K562 (cell line): ENCODE results near the gene MAP3K7. TPM values are rescaled to one million over a fixed set of nuclear protein-coding genes. Genes with fewer than 3 reads are reported as not detected.

Experiments
- CEBPB ChIP-seq: fragments of 450-650 bp; IDR thresholded peaks from 2 replicates; pipeline ENCODE4 v1.6.1; 2016; ENCODE audit warnings: missing genetic modification characterization, missing compliant biosample characterization
- DDX20 ChIP-seq: fragments of 450-650 bp; IDR thresholded peaks from 2 replicates; pipeline ENCODE4 v1.6.1; 2016; ENCODE audit warnings: missing genetic modification characterization, low read depth, mild to moderate bottlenecking, missing compliant biosample characterization, moderate library complexity
- GATA2 ChIP-seq: sonication (generic); formaldehyde crosslinking; IDR thresholded peaks from 2 replicates; pipeline ENCODE4 v1.4.0; 2020; ENCODE audit warnings: mild to moderate bottlenecking, missing genetic modification reagents
- GTF3C2 ChIP-seq: IDR thresholded peaks from 3 replicates; pipeline ENCODE4 v1.6.1; 2011; ENCODE audit warnings: borderline replicate concordance, mild to moderate bottlenecking, moderate library complexity; ENCODE audit not compliant: insufficient read length; ENCODE audit errors: extremely low read depth
- HNRNPK ChIP-seq: fragments of 200-400 bp; formaldehyde crosslinking; IDR thresholded peaks from one replicate; pipeline ENCODE4 v1.6.1; 2018; ENCODE audit warnings: mild to moderate bottlenecking, low read depth, low read length; ENCODE audit not compliant: poor library complexity, severe bottlenecking
- HNRNPLL ChIP-seq: fragments of 200-400 bp; formaldehyde crosslinking; IDR thresholded peaks from 2 replicates; pipeline ENCODE4 v1.6.1; 2017; ENCODE audit warnings: low read length, low read depth, mild to moderate bottlenecking; ENCODE audit not compliant: poor library complexity, severe bottlenecking
- KDM5B ChIP-seq: fragments of 200-600 bp; sonication (generic); IDR thresholded peaks from 2 replicates; pipeline ENCODE4 v1.6.1; 2012; ENCODE audit warnings: low read depth, mild to moderate bottlenecking, moderate library complexity, low read length, control low read depth, inconsistent platforms; ENCODE audit not compliant: insufficient replicate concordance
- KLF16 ChIP-seq: IDR thresholded peaks from 2 replicates; pipeline ENCODE4 v1.6.1; 2016; ENCODE audit warnings: antibody characterized with exemption
- MTA2 ChIP-seq: fragments of 450-650 bp; IDR thresholded peaks from 2 replicates; pipeline ENCODE4 v1.6.1; 2016; ENCODE audit warnings: low read depth
- NCOR1 ChIP-seq: fragments of 450-650 bp; IDR thresholded peaks from 2 replicates; pipeline ENCODE4 v1.6.1; 2016; ENCODE audit warnings: mild to moderate bottlenecking, moderate library complexity
- NR2C1 ChIP-seq, 2 experiments: fragments of 450-650 bp; IDR thresholded peaks; 2 replicates each; pipeline ENCODE4 v1.6.1; 2017; ENCODE audit warnings: mild to moderate bottlenecking in 2 of 2, antibody characterized with exemption in 1 of 2, inconsistent platforms in 1 of 2, missing compliant biosample characterization in 1 of 2, missing genetic modification characterization in 1 of 2
- RCOR1 ChIP-seq, 2 experiments: IDR thresholded peaks; 2 replicates each; pipeline ENCODE4 v1.6.1; 2012; ENCODE audit warnings: low read depth in 2 of 2, low read length in 2 of 2, borderline replicate concordance in 1 of 2, improper control_type of control experiment in 1 of 2
- SMAD4 ChIP-seq: fragments of 250-450 bp; sonication (Bioruptor Pico); conservative IDR thresholded peaks from 2 replicates; pipeline ENCODE4 v1.8.0; 2021; ENCODE audit warnings: inconsistent platforms, mild to moderate bottlenecking, moderate library complexity
- SMARCC2 ChIP-seq: fragments of 450-650 bp; IDR thresholded peaks from 2 replicates; pipeline ENCODE4 v1.6.1; 2017; ENCODE audit warnings: antibody characterized with exemption, moderate library complexity, mild to moderate bottlenecking, low read depth
- SP1 ChIP-seq: sonication (generic); formaldehyde crosslinking; IDR thresholded peaks from 2 replicates; pipeline ENCODE4 v1.8.1; 2022; ENCODE audit warnings: mild to moderate bottlenecking, missing genetic modification reagents
- STAT5B ChIP-seq: fragments of 250-450 bp; sonication (Bioruptor Pico); IDR thresholded peaks from 2 replicates; pipeline ENCODE4 v1.8.0; 2021; ENCODE audit warnings: mild to moderate bottlenecking, inconsistent platforms
- TAL1 ChIP-seq: fragments of 450-650 bp; IDR thresholded peaks from 2 replicates; pipeline ENCODE4 v1.6.1; 2016; ENCODE audit warnings: mild to moderate bottlenecking
- TBL1XR1 ChIP-seq, 2 experiments: IDR thresholded peaks; 2 replicates each; pipeline ENCODE4 v1.6.1; 2012; ENCODE audit warnings: improper control_type of control experiment in 2 of 2, low read length in 2 of 2, mild to moderate bottlenecking in 1 of 2
- TEAD1 ChIP-seq, 2 experiments: fragments of 450-650 bp in 1 of 2; sonication (generic) in 1 of 2; formaldehyde crosslinking; IDR thresholded peaks; 2 replicates each; pipeline versions ENCODE4 v1.4.0 to v1.8.0; 2020 to 2022; ENCODE audit warnings: mild to moderate bottlenecking in 2 of 2, missing genetic modification reagents in 1 of 2
- TRIM24 ChIP-seq, 2 experiments: fragments of 450-650 bp; IDR thresholded peaks; 2 replicates each; pipeline ENCODE4 v1.6.1; 2016
- UBTF ChIP-seq, 2 experiments: IDR thresholded peaks; 2 replicates each; pipeline ENCODE4 v1.6.1; 2012; ENCODE audit warnings: improper control_type of control experiment in 2 of 2, low read depth in 2 of 2, low read length in 2 of 2, borderline replicate concordance in 1 of 2
- polyA plus RNA-seq, 8 experiments: library from polyadenylated mRNA; depleted of rRNA in 4 of 8; stranded (reverse) in 5 of 8; unstranded in 3 of 8; fragments of >200 nt; fragmentation: Nextera tagmentation in 2 of 8; fragmentation: Illumina TruSeq in 1 of 8; extraction: Ambion mirVana in 2 of 8; extraction: Trizol in 1 of 8; gene quantifications; 2 replicates each; pipeline versions ENCODE4 v1.2.1 to v1.2.3, GENCODE V29; 2011 to 2014; ENCODE audit warnings: inconsistent platforms in 1 of 8, missing spikeins in 1 of 8
- total RNA-seq, 7 experiments: library from RNA; depleted of rRNA in 6 of 7; stranded (reverse); fragments of >200 nt in 6 of 7; fragmentation: Illumina TruSeq in 2 of 7; extraction: Trizol in 2 of 7; gene quantifications; 2 replicates each; pipeline versions ENCODE4 v1.2.1 to v1.2.3, GENCODE V29; 2011 to 2021; ENCODE audit warnings: low replicate concordance in 1 of 7
- TF ChIP-seq, protein P1 (sequence below), 2 experiments: fragments of 450-650 bp in 1 of 2; sonication (generic) in 1 of 2; formaldehyde crosslinking in 1 of 2; IDR thresholded peaks in 1 of 2; conservative IDR thresholded peaks in 1 of 2; 2 replicates each; pipeline versions ENCODE4 v1.6.1 to v1.8.1; 2016 to 2023; ENCODE audit warnings: mild to moderate bottlenecking in 2 of 2, moderate library complexity in 2 of 2, inconsistent platforms in 1 of 2, missing genetic modification reagents in 1 of 2

MAP3K7 gene
- total and polyA plus RNA-seq, 9 of the 15 experiments (the other 6 are each of a cell fraction or from before 2014, with no cell fraction given): 13.4 to 60.9 (median 34.8) TPM

DNA sequence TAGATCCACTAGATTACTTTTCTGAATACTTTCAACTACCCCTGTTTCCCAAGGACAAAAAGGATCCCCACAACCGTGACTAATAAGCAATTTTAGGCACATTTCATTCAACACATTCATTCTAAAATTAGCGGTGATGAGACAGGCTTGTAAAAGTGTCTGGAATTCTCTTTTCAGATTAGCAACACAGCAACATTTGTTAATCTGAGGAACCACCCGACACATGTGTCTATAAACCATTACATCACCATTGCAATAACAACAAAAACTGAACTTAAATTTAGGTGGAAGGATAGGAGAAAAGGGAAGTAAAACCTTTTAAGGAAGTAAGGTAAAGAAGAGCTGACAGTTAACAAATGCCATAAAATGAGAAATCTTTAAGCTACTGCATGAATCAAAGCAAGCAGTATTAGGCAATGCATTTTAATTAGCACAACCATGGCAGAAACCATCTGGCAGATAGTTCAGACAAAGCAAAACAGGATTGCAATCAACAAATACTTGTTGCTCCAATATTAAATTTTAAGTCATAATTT, 49.1 kb downstream of the MAP3K7 start (continued):
- TF ChIP-seq SMARCC2: no peak
- TF ChIP-seq SMAD4 (CRISPR knock-in tag): peak; percentile 77
- TF ChIP-seq, protein P1, sequence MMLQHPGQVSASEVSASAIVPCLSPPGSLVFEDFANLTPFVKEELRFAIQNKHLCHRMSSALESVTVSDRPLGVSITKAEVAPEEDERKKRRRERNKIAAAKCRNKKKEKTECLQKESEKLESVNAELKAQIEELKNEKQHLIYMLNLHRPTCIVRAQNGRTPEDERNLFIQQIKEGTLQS (IDR thresholded peaks at IDR 0.05): peak; percentile 91
- TF ChIP-seq, protein P1 (CRISPR knock-in tag; conservative IDR thresholded peaks at IDR 0.05): peak; percentile 80; the same call in 1 of the 2 replicates
- TF ChIP-seq HNRNPLL: no peak
- peak; percentile 20; the same call in 1 of the 2 replicates for TF ChIP-seq NR2C1 (IDR thresholded peaks at IDR 0.05)
- TF ChIP-seq NR2C1 (tag; IDR thresholded peaks at IDR 0.05): no peak
- TF ChIP-seq SP1 (CRISPR knock-in tag): peak; percentile 21; the same call in 1 of the 2 replicates
- no peak for TF ChIP-seq DDX20 (tag)
- 0 out of 2 replicates have a peak, but pooled peaks have one; percentile 35 for TF ChIP-seq KLF16
- TF ChIP-seq TEAD1 (CRISPR knock-in tag; IDR thresholded peaks at IDR 0.05): peak in 1 of 2 experiments; percentile 58; a peak in 1 of 4 replicates
- peak; percentile 73 for TF ChIP-seq NCOR1
- peak; percentile 56; the same call in 1 of the 2 replicates for TF ChIP-seq GATA2 (CRISPR knock-in tag)
- no peak for TF ChIP-seq GTF3C2
- TF ChIP-seq UBTF (IDR thresholded peaks at IDR 0.05; ENCODE audit: borderline replicate concordance in 1 of 2, low read depth in 2 of 2, low read length in 2 of 2): no peak
- peak; percentile 82 for TF ChIP-seq CEBPB (tag)
- TF ChIP-seq KDM5B: no peak
- TF ChIP-seq TRIM24 (IDR thresholded peaks at IDR 0.05): peak in 1 of 2 experiments; percentile 55; a peak in 1 of 4 replicates
- TF ChIP-seq MTA2: 0 out of 2 replicates have a peak, but pooled peaks have one; percentile 19
- TF ChIP-seq STAT5B (CRISPR knock-in tag): no peak
- TF ChIP-seq RCOR1 (IDR thresholded peaks at IDR 0.05; ENCODE audit: borderline replicate concordance in 1 of 2, low read depth in 2 of 2, low read length in 2 of 2): no peak
- peak in 1 of 2 experiments; percentile 73; a peak in 2 of 4 replicates for TF ChIP-seq TBL1XR1 (IDR thresholded peaks at IDR 0.05; ENCODE audit: low read length in 2 of 2)
- TF ChIP-seq HNRNPK: no peak
- peak; percentile 65 for TF ChIP-seq TAL1
